Fibroblast of villous mesenchyme (primary cell): ENCODE results near the gene ZMYND12. TPM values are rescaled to one million over a fixed set of nuclear protein-coding genes. Genes with fewer than 3 reads are reported as not detected.
A peak's percentile ranks its signal among the peaks of the same experiment; 100 is the strongest.
"Not testable (repeated sequence)": the region's sequence is repeated elsewhere in the genome, so short reads cannot be mapped to it uniquely, and the experiment has no call there.

Source experiments
- DNase-seq: peaks from one replicate; pipeline ENCODE4 v3.0.0-alpha.2; 2010; ENCODE audit warnings: low read depth
- H3K4me3 ChIP-seq: 2 replicates; pipeline ENCODE4 v1.5.1; 2011; ENCODE audit warnings: low read depth, mild to moderate bottlenecking, low read length
- CTCF ChIP-seq: IDR thresholded peaks from 2 replicates; pipeline ENCODE4 v1.5.1; 2012; ENCODE audit warnings: low read depth, mild to moderate bottlenecking, low read length; ENCODE audit not compliant: insufficient read depth
- total RNA-seq: library from RNA; depleted of rRNA; stranded (reverse); fragments of >200 nt; gene quantifications from 2 replicates; pipeline ENCODE4 v1.2.3, GENCODE V29; 2012

ZMYND12 gene
- total RNA-seq, 1 donor = 0.86 TPM

- TF ChIP-seq CTCF = no peak
- H3K4me3 ChIP-seq = no peak overlapping the region
- DNase-seq = no peak
These were observed 23.8 kb upstream of the ZMYND12 start for GRCh38 chr1:42479621-42480020.

- no peak for DNase-seq
- no peak for TF ChIP-seq CTCF
- no peak overlapping the region for H3K4me3 ChIP-seq
These were observed 22.0 kb upstream of the ZMYND12 start for GRCh38 chr1:42477775-42478174.

- not testable (repeated sequence) for H3K4me3 ChIP-seq, DNase-seq
These were observed 21.5 kb upstream of the ZMYND12 start for GRCh38 chr1:42477354-42477753.

GRCh38 chr1:42476605-42477004 lies 20.8 kb upstream of the ZMYND12 start:
- H3K4me3 ChIP-seq = no peak overlapping the region
- DNase-seq = no peak
- TF ChIP-seq CTCF = no peak

- H3K4me3 ChIP-seq = no peak overlapping the region
- no peak for TF ChIP-seq CTCF
- no peak for DNase-seq
These were observed 13.9 kb upstream of the ZMYND12 start for GRCh38 chr1:42469727-42470126.

- DNase-seq = no peak
- H3K4me3 ChIP-seq = no peak overlapping the region
- TF ChIP-seq CTCF = no peak
These were observed 10.2 kb upstream of the ZMYND12 start for GRCh38 chr1:42466030-42466429.

GRCh38 chr1:42463921-42464320 lies 8.1 kb upstream of the ZMYND12 start:
- no peak for TF ChIP-seq CTCF
- DNase-seq = no peak
- H3K4me3 ChIP-seq = peak overlapping the region; percentile 79
